Immature natural killer cell (primary cell): ENCODE results near the gene LUZP1. TPM values are rescaled to one million over a fixed set of nuclear protein-coding genes. Genes with fewer than 3 reads are reported as not detected.

ENCODE experiments used
- DNase-seq, 3 donors: peaks; one replicate each; pipeline ENCODE4 v3.0.0; 2022; ENCODE audit warnings: mixed read lengths in 1 of 3
- H3K27ac Mint-ChIP-seq, 6 donors: one replicate each; pipeline ENCODE4 v1.8.0; 2020; ENCODE audit warnings: mixed read lengths in 6 of 6, mild to moderate bottlenecking in 5 of 6, inconsistent platforms in 4 of 6, moderate library complexity in 3 of 6
- H3K27me3 Mint-ChIP-seq, 3 donors: one replicate each; pipeline ENCODE4 v1.8.0; 2020 to 2021; ENCODE audit warnings: low read depth in 3 of 3, mild to moderate bottlenecking in 3 of 3, mixed read lengths in 3 of 3, moderate library complexity in 3 of 3, inconsistent platforms in 1 of 3
- H3K36me3 Mint-ChIP-seq, 3 donors: one replicate each; pipeline ENCODE4 v1.8.0; 2020; ENCODE audit warnings: mixed read lengths in 3 of 3, inconsistent platforms in 2 of 3, mild to moderate bottlenecking in 2 of 3
- H3K4me1 Mint-ChIP-seq, 2 donors: one replicate each; pipeline ENCODE4 v1.8.0; 2020; ENCODE audit warnings: inconsistent platforms in 2 of 2, mild to moderate bottlenecking in 2 of 2, mixed read lengths in 2 of 2, moderate library complexity in 1 of 2
- H3K4me3 Mint-ChIP-seq, 5 donors: one replicate each; pipeline ENCODE4 v1.8.0; 2020; ENCODE audit warnings: mild to moderate bottlenecking in 5 of 5, mixed read lengths in 5 of 5, inconsistent platforms in 3 of 5, moderate library complexity in 3 of 5
- H3K9me3 Mint-ChIP-seq, 6 donors: one replicate each; pipeline ENCODE4 v1.8.0; 2020; ENCODE audit warnings: mild to moderate bottlenecking in 6 of 6, mixed read lengths in 6 of 6, inconsistent platforms in 4 of 6, moderate library complexity in 3 of 6
- polyA plus RNA-seq, 3 donors: library from polyadenylated mRNA; unstranded; fragments of 300-500 nt; fragmentation: Illumina TruSeq; gene quantifications; one replicate each; pipeline ENCODE4 v1.2.3, GENCODE V29; 2021

Gene LUZP1
- polyA plus RNA-seq, 3 donors from 2014 or later = 9.8 to 35.5 (median 13.8) TPM

- H3K36me3 Mint-ChIP-seq = no peaks in the 10 kb centered on the region
- peak overlapping the region in 4 of 5 donors; percentile 6 to 75 (median 36) for H3K4me3 Mint-ChIP-seq
- peaks cover 1 to 4% (median 2%) of the 10 kb centered on the region in 3 donors for H3K27me3 Mint-ChIP-seq
- peak overlapping the region in 2 of 6 donors; percentile 2 to 74 for H3K27ac Mint-ChIP-seq
- DNase-seq = no peak
- H3K4me1 Mint-ChIP-seq = peaks cover 20 to 29% of the 10 kb centered on the region in 2 donors
- H3K9me3 Mint-ChIP-seq = no peaks in the 10 kb centered on the region
These were observed 10.3 kb upstream of the LUZP1 start for GRCh38 chr1:23178950-23179349.

GRCh38 chr1:23178414-23178813 lies 9.8 kb upstream of the LUZP1 start:
- no peaks in the 10 kb centered on the region for H3K36me3 Mint-ChIP-seq
- H3K9me3 Mint-ChIP-seq = no peaks in the 10 kb centered on the region
- H3K27me3 Mint-ChIP-seq = peaks cover 1 to 4% (median 2%) of the 10 kb centered on the region in 3 donors
- H3K4me1 Mint-ChIP-seq = peaks cover 16 to 25% of the 10 kb centered on the region in 2 donors
- no peak for DNase-seq
- H3K4me3 Mint-ChIP-seq = peak overlapping the region; percentile 74 to 79 (median 75)
- H3K27ac Mint-ChIP-seq = peak overlapping the region in 3 of 6 donors; percentile 19 to 74 (median 74)

GRCh38 chr1:23177438-23178380 lies 9.1 kb upstream of the LUZP1 start:
- Mint-ChIP-seq H3K4me1 (peaks cover 16 to 25% of the 10 kb centered on the region in 2 donors), H3K4me3 (peak overlapping the region; percentile 79 to 84 (median 83)), H3K27me3 (peaks cover 1 to 4% (median 2%) of the 10 kb centered on the region in 3 donors), H3K36me3 (no peaks in the 10 kb centered on the region), H3K9me3 (no peaks in the 10 kb centered on the region), H3K27ac (peak overlapping the region in 4 of 6 donors; percentile 74 to 83 (median 76))
- DNase-seq = peak; percentile 66 to 67 (median 67)

DNA sequence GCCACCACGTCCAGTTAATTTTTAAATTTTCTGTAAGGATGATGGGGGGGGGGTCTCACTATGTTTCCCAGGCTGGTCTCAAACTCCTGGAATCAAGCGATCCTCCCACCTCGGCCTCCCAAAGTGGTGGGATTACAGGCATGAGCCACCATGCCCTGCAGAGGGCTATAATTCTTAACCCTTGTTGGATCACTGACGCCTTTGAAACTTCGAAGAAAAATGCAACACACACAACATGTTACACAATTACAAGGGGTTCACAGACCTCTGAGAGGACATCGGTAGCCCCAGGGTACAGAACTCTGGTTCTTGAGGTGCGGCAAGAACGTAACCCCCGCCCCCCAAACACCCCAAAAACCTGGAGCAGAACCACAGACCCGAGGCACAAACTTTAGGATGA lies 8.4 kb upstream of the LUZP1 start:
- Mint-ChIP-seq H3K4me3 (peak overlapping the region; percentile 73 to 84 (median 83)), H3K27ac (peak overlapping the region in 4 of 6 donors; percentile 30 to 83 (median 76)), H3K4me1 (peaks cover 16 to 25% of the 10 kb centered on the region in 2 donors), H3K36me3 (no peaks in the 10 kb centered on the region), H3K9me3 (no peaks in the 10 kb centered on the region), H3K27me3 (peaks cover 1 to 4% (median 2%) of the 10 kb centered on the region in 3 donors)
- DNase-seq = no peak

GRCh38 chr1:23174426-23175110 lies 5.9 kb upstream of the LUZP1 start:
- no peak for DNase-seq
- Mint-ChIP-seq H3K9me3 (no peaks in the 10 kb centered on the region), H3K27ac (peak overlapping the region in 1 of 6 donors; percentile 32), H3K36me3 (no peaks in the 10 kb centered on the region), H3K4me1 (peaks cover 16 to 31% of the 10 kb centered on the region in 2 donors), H3K27me3 (peaks cover 2 to 5% (median 4%) of the 10 kb centered on the region in 3 donors), H3K4me3 (no peak overlapping the region)

GRCh38 chr1:23171181-23171755 lies 2.6 kb upstream of the LUZP1 start:
- H3K4me3 Mint-ChIP-seq = no peak overlapping the region
- H3K4me1 Mint-ChIP-seq = peaks cover 19 to 33% of the 10 kb centered on the region in 2 donors
- no peaks in the 10 kb centered on the region for H3K9me3 Mint-ChIP-seq
- no peaks in the 10 kb centered on the region for H3K36me3 Mint-ChIP-seq
- H3K27me3 Mint-ChIP-seq = peaks cover 2 to 9% (median 8%) of the 10 kb centered on the region in 3 donors
- no peak overlapping the region for H3K27ac Mint-ChIP-seq
- no peak for DNase-seq

DNA sequence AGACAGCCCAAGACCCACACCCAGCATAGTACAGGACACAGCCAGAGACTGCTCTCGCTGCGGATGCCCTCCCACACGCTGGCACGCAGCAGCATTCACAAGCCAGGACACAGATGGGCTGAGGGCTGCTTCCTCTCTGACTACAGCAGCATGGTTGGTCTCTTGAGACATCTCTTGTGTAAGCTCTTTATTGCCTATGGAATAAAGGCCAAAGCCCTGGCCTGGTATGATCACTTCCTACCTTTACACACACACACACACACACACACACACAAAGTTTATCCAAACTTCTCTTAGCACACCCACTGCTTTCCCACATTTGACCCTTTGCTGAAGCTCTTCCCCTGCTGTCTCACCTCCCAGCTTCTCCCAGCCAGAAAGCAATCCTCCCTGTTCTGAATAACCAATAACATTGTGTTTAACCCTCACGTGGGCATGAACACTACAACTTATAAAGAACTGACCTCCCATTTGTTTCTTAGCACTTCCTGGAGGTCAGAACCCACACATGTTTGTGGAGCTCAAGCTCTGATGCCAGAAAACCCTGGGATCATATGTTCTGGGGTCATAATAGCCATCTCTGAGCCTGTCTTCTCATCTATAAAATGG lies 1.2 kb upstream of the LUZP1 start:
- H3K27me3 Mint-ChIP-seq = peaks cover 2 to 9% (median 8%) of the 10 kb centered on the region in 3 donors
- H3K9me3 Mint-ChIP-seq = no peaks in the 10 kb centered on the region
- H3K4me3 Mint-ChIP-seq = peak overlapping the region; percentile 91 to 98 (median 97)
- peak overlapping the region in 5 of 6 donors; percentile 32 to 92 (median 69) for H3K27ac Mint-ChIP-seq
- DNase-seq = no peak
- peaks cover 0 to 3% (median 0%) of the 10 kb centered on the region in 3 donors for H3K36me3 Mint-ChIP-seq
- peaks cover 26 to 45% of the 10 kb centered on the region in 2 donors for H3K4me1 Mint-ChIP-seq

- no peaks in the 10 kb centered on the region for H3K9me3 Mint-ChIP-seq
- no peak for DNase-seq
- H3K27ac Mint-ChIP-seq = peak overlapping the region in 5 of 6 donors; percentile 66 to 92 (median 69)
- peaks cover 2 to 9% (median 8%) of the 10 kb centered on the region in 3 donors for H3K27me3 Mint-ChIP-seq
- peak overlapping the region; percentile 91 to 98 (median 97) for H3K4me3 Mint-ChIP-seq
- peaks cover 25 to 45% of the 10 kb centered on the region in 2 donors for H3K4me1 Mint-ChIP-seq
- H3K36me3 Mint-ChIP-seq = peaks cover 0 to 6% (median 0%) of the 10 kb centered on the region in 3 donors
These were observed 529 bp upstream of the LUZP1 start for GRCh38 chr1:23169195-23169575.

DNA sequence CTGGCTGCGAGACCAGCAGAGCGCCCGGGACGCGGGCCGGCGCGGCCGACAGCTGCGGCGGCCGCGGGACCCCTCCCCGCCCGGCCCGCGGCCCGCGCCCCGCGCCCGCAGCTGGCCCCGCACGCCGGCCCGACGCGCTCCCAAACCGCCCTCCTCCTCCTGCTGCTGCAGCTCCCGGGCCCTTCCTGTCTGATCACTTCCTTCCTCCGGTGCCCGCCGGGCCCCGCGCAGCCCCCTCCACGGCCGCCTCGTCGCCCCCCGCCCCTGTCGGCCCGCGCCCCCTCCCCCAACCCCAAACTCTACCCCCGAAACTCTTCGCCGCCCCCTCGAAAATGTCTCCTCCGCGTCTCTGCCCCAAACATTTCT lies 594 bp downstream of the LUZP1 start:
- Mint-ChIP-seq H3K4me3 (peak overlapping the region; percentile 91 to 98 (median 97)), H3K4me1 (peaks cover 25 to 50% of the 10 kb centered on the region in 2 donors), H3K27ac (peak overlapping the region; percentile 84 to 97 (median 92)), H3K9me3 (no peaks in the 10 kb centered on the region), H3K27me3 (peaks cover 2 to 9% (median 8%) of the 10 kb centered on the region in 3 donors), H3K36me3 (peaks cover 0 to 6% (median 0%) of the 10 kb centered on the region in 3 donors)
- DNase-seq = peak in 2 of 3 donors; percentile 18 to 27

DNA sequence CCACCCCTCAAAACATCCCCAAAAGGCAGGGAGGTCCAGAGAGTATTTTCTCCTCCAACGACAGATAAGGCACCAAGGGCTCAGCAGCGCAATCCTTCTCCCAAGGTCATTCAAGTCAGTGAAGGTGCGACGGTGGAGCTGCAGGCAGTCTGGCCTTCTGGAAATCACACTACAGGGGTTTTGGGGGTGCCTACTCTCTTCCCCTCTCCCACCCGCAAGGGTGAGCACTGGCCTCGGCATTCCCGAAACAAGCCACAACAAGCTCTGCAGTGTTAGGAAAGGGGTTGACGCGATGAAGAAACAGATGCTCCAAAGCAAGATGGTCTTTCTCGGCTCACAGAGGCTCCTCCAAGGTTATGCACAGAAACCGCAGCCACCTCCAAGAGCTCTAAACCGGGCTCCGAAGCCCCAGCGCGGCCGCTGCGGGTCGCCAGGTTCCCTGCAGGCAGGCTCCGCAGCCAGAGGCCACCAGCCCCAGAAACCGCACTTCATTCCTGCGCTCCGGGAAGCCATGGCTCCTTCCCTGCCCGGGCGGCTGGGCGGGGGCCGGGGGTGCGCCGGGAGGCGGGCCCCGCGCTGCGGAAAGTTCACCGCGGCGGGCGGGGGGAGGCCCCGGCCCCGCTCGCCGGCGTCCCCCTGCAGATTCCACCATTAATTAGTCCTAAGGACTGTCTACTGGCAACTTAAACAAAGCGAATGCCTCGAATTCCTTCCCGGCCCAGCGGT lies 1.1 kb downstream of the LUZP1 start:
- DNase-seq = peak; percentile 45 to 52 (median 48)
- peaks cover 2 to 9% (median 8%) of the 10 kb centered on the region in 3 donors for H3K27me3 Mint-ChIP-seq
- peak overlapping the region in 4 of 6 donors; percentile 48 to 57 (median 52) for H3K27ac Mint-ChIP-seq
- H3K9me3 Mint-ChIP-seq = no peaks in the 10 kb centered on the region
- H3K4me1 Mint-ChIP-seq = peaks cover 25 to 50% of the 10 kb centered on the region in 2 donors
- peaks cover 0 to 6% (median 0%) of the 10 kb centered on the region in 3 donors for H3K36me3 Mint-ChIP-seq
- peak overlapping the region; percentile 91 to 98 (median 97) for H3K4me3 Mint-ChIP-seq

GRCh38 chr1:23166854-23167253 lies 1.8 kb downstream of the LUZP1 start:
- H3K27me3 Mint-ChIP-seq = peaks cover 2 to 9% (median 8%) of the 10 kb centered on the region in 3 donors

DNA sequence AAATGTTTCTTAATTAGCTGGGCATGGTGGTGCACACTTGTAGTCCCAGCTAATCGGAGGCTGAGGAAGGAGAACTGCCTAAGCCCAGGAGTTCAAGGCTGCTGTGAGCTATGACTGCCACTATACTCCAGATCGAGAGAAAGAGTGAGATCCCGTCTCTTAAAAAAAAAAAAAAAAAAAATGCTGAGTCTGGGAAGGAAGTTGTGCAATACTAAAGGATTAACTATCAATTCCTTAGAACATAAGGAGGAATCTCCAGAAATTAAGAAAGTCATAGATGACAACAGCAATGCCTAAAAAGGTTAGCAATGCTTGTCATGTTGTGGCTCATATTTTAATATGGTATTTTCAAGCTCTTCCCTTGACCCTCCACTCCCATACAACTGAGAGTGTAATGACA lies 5.3 kb downstream of the LUZP1 start:
- no peaks in the 10 kb centered on the region for H3K9me3 Mint-ChIP-seq
- DNase-seq = no peak
- H3K36me3 Mint-ChIP-seq = peaks cover 0 to 6% (median 0%) of the 10 kb centered on the region in 3 donors
- peaks cover 2 to 5% (median 5%) of the 10 kb centered on the region in 3 donors for H3K27me3 Mint-ChIP-seq
- no peak overlapping the region for H3K27ac Mint-ChIP-seq
- no peak overlapping the region for H3K4me3 Mint-ChIP-seq
- H3K4me1 Mint-ChIP-seq = peaks cover 17 to 39% of the 10 kb centered on the region in 2 donors

More at GRCh38 chr1:23166854-23167253, 1.8 kb downstream of the LUZP1 start:
- peak overlapping the region; percentile 77 to 97 (median 86) for H3K4me3 Mint-ChIP-seq
- no peaks in the 10 kb centered on the region for H3K9me3 Mint-ChIP-seq
- H3K4me1 Mint-ChIP-seq = peaks cover 25 to 50% of the 10 kb centered on the region in 2 donors
- H3K27ac Mint-ChIP-seq = peak overlapping the region in 3 of 6 donors; percentile 48 to 57 (median 55)
- DNase-seq = no peak
- H3K36me3 Mint-ChIP-seq = peaks cover 0 to 6% (median 0%) of the 10 kb centered on the region in 3 donors
